ENCODE results near the gene PTK6.
"Not testable (repeated sequence)": the region's sequence is repeated elsewhere in the genome, so short reads cannot be mapped to it uniquely, and the experiment has no call there.

PTK6 gene

GRCh38 chr20:63561624-63562396 is 24.6 kb upstream of the PTK6 start:
- Histone ChIP-seq H3K36me3 (ENCODE audit: control insufficient read depth in 2 of 2, insufficient read depth in 2 of 2, low read length in 2 of 2) (peaks cover 19 to 21% of the 10 kb centered on the region in 2 donors), H3K27me3 (ENCODE audit: control insufficient read depth in 1 of 2, insufficient read depth in 2 of 2, low read length in 2 of 2) (no peaks in the 10 kb centered on the region), H3K27ac (ENCODE audit: low read length) (no peak overlapping the region), H3K4me1 (ENCODE audit: control insufficient read depth, insufficient read depth, low read length) (no peaks in the 10 kb centered on the region), H3K9ac (ENCODE audit: low read length in 2 of 2) (no peak overlapping the region), H3K4me3 (ENCODE audit: low read length in 2 of 2) (no peak overlapping the region), H3K9me3 (ENCODE audit: control insufficient read depth in 2 of 2, low read length in 2 of 2) (no peaks in the 10 kb centered on the region)

DNA sequence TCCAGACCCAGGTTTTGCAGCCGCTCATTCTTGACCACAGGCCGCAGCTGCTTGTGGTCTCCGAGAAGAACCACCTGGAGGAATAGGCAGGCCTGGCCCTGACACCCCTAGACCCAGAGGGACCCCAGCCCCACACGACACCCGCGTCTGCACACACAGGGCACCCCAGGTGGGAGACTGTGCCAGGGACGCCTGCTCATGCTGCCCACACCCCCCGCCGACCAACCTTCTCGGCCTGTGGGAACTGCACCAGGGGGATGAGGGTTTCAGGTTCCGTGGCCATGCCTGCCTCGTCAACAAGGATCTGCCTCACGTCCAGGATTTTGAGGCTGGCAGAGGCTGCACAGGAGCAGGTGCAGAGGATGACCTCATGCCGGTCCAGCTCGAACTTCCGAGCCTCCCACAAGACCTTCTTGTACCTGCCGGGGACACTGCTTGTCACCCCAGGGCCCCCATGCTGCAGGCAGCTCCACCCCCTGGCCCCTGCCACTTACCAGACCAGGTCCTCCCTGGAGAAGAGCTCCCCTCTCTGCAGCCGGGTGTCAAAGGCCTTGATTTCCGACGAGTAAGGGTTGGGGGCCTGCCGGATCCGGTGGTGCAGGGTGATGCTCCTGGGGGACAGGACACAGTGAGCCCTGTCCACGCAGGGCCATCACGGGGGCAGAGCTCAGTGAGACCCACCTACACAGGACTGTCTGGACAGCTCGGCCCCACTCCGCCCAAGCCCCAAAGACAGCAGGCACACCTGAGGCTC is 23.9 kb upstream of the PTK6 start:
- Histone ChIP-seq H3K27me3 (ENCODE audit: control insufficient read depth in 1 of 2, insufficient read depth in 2 of 2, low read length in 2 of 2) (no peaks in the 10 kb centered on the region), H3K36me3 (ENCODE audit: control insufficient read depth in 2 of 2, insufficient read depth in 2 of 2, low read length in 2 of 2) (peaks cover 19 to 21% of the 10 kb centered on the region in 2 donors), H3K27ac (ENCODE audit: low read length) (no peak overlapping the region), H3K4me1 (ENCODE audit: control insufficient read depth, insufficient read depth, low read length) (no peaks in the 10 kb centered on the region), H3K9me3 (ENCODE audit: control insufficient read depth in 2 of 2, low read length in 2 of 2) (no peaks in the 10 kb centered on the region), H3K4me3 (ENCODE audit: low read length in 2 of 2) (no peak overlapping the region), H3K9ac (ENCODE audit: low read length in 2 of 2) (no peak overlapping the region)

DNA sequence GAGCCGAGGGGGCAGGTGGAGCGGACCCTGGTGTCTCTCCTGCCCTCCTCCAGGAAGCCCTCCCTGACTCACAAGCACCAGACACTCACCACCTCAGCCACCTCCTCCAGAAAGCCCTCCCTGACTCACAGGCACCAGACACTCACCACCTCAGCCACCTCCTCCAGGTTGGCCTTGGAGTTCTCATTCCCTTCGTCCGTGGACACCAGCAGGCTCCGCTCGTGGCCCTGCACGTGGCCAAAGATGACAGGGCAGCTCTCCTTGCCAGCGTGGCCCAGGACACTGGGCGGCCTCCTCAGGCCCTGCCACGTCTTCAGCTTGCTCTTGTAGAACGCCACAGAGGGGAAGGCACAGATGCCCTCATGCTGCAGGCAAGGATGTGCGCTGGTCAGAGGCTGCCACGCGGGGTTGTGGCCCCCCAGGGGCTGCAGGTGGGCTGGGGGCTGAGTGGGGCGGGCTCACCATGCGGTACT is 23.2 kb upstream of the PTK6 start:
- Histone ChIP-seq H3K36me3 (ENCODE audit: control insufficient read depth in 2 of 2, insufficient read depth in 2 of 2, low read length in 2 of 2) (peaks cover 19 to 21% of the 10 kb centered on the region in 2 donors), H3K4me1 (ENCODE audit: control insufficient read depth, insufficient read depth, low read length) (no peaks in the 10 kb centered on the region), H3K9me3 (ENCODE audit: control insufficient read depth in 2 of 2, low read length in 2 of 2) (no peaks in the 10 kb centered on the region), H3K4me3 (ENCODE audit: low read length in 2 of 2) (no peak overlapping the region), H3K9ac (ENCODE audit: low read length in 2 of 2) (no peak overlapping the region), H3K27me3 (ENCODE audit: control insufficient read depth in 1 of 2, insufficient read depth in 2 of 2, low read length in 2 of 2) (no peaks in the 10 kb centered on the region), H3K27ac (ENCODE audit: low read length) (no peak overlapping the region)

GRCh38 chr20:63559485-63560332 is 22.5 kb upstream of the PTK6 start:
- not testable (repeated sequence) for H3K27ac ChIP-seq (ENCODE audit: low read length); H3K9me3 ChIP-seq (ENCODE audit: control insufficient read depth in 2 of 2, low read length in 2 of 2); H3K9ac ChIP-seq (ENCODE audit: low read length in 2 of 2); H3K4me3 ChIP-seq (ENCODE audit: low read length in 2 of 2); H3K4me1 ChIP-seq (ENCODE audit: control insufficient read depth, insufficient read depth, low read length); H3K27me3 ChIP-seq (ENCODE audit: control insufficient read depth in 1 of 2, insufficient read depth in 2 of 2, low read length in 2 of 2)
- peaks cover 18 to 19% of the 10 kb centered on the region in 2 donors for H3K36me3 ChIP-seq (ENCODE audit: control insufficient read depth in 2 of 2, insufficient read depth in 2 of 2, low read length in 2 of 2)

- H3K4me1 ChIP-seq (ENCODE audit: control insufficient read depth, insufficient read depth, low read length), result peaks cover 3% of the 10 kb centered on the region
- peaks cover 18 to 19% of the 10 kb centered on the region in 2 donors for H3K36me3 ChIP-seq (ENCODE audit: control insufficient read depth in 2 of 2, insufficient read depth in 2 of 2, low read length in 2 of 2)
These were observed 21.8 kb upstream of the PTK6 start for GRCh38 chr20:63558804-63559484.

GRCh38 chr20:63557481-63557891 is 20.3 kb upstream of the PTK6 start:
- H3K27me3 ChIP-seq (ENCODE audit: control insufficient read depth in 1 of 2, insufficient read depth in 2 of 2, low read length in 2 of 2), result no peaks in the 10 kb centered on the region
- no peak overlapping the region for H3K27ac ChIP-seq (ENCODE audit: low read length)
- no peaks in the 10 kb centered on the region for H3K9me3 ChIP-seq (ENCODE audit: control insufficient read depth in 2 of 2, low read length in 2 of 2)

More at GRCh38 chr20:63558804-63559484, 21.8 kb upstream of the PTK6 start:
- H3K9me3 ChIP-seq (ENCODE audit: control insufficient read depth in 2 of 2, low read length in 2 of 2), result no peaks in the 10 kb centered on the region
- no peak overlapping the region for H3K4me3 ChIP-seq (ENCODE audit: low read length in 2 of 2)
- no peak overlapping the region for H3K27ac ChIP-seq (ENCODE audit: low read length)
- no peak overlapping the region for H3K9ac ChIP-seq (ENCODE audit: low read length in 2 of 2)
- no peaks in the 10 kb centered on the region for H3K27me3 ChIP-seq (ENCODE audit: control insufficient read depth in 1 of 2, insufficient read depth in 2 of 2, low read length in 2 of 2)

DNA sequence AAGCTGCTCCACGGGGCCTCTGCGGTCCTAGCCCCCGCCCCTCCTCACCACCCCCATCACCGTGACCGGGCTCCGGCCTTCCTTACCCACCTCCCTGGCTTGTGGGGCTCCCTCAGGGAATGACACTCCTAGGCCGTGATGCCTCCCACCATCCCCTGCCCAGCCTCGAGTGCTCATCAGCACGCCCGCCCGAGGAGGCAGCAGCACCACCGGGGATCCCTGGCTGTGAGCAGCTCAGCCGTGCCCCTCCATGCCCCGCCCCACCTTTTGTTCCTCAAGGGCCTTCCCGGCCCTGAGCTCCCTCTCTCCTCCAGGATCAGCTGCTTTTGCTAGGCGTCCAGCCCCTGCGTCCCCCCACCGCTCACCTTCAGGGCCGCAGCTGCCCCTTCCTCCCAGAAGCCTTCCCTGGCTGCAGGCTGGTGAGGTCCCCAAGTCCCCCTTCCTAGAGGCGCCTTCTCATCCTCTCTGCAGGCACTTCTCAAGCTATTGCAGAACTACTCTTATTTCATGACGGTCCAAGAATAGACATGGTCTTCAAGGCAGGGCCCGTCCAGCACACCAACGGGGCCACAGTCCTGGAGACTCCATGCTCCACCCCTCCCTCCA is 19.8 kb upstream of the PTK6 start:
- Histone ChIP-seq H3K36me3 (ENCODE audit: control insufficient read depth in 2 of 2, insufficient read depth in 2 of 2, low read length in 2 of 2) (peaks cover 9 to 11% of the 10 kb centered on the region in 2 donors), H3K4me3 (ENCODE audit: low read length in 2 of 2) (no peak overlapping the region), H3K27me3 (ENCODE audit: control insufficient read depth in 1 of 2, insufficient read depth in 2 of 2, low read length in 2 of 2) (no peaks in the 10 kb centered on the region), H3K4me1 (ENCODE audit: control insufficient read depth, insufficient read depth, low read length) (peaks cover 11% of the 10 kb centered on the region), H3K9me3 (ENCODE audit: control insufficient read depth in 2 of 2, low read length in 2 of 2) (no peaks in the 10 kb centered on the region), H3K27ac (ENCODE audit: low read length) (no peak overlapping the region), H3K9ac (ENCODE audit: low read length in 2 of 2) (no peak overlapping the region)

More at GRCh38 chr20:63557481-63557891, 20.3 kb upstream of the PTK6 start:
- Histone ChIP-seq H3K4me1 (ENCODE audit: control insufficient read depth, insufficient read depth, low read length) (peaks cover 11% of the 10 kb centered on the region), H3K4me3 (ENCODE audit: low read length in 2 of 2) (no peak overlapping the region), H3K9ac (ENCODE audit: low read length in 2 of 2) (no peak overlapping the region), H3K36me3 (ENCODE audit: control insufficient read depth in 2 of 2, insufficient read depth in 2 of 2, low read length in 2 of 2) (peaks cover 9 to 15% of the 10 kb centered on the region in 2 donors)

DNA sequence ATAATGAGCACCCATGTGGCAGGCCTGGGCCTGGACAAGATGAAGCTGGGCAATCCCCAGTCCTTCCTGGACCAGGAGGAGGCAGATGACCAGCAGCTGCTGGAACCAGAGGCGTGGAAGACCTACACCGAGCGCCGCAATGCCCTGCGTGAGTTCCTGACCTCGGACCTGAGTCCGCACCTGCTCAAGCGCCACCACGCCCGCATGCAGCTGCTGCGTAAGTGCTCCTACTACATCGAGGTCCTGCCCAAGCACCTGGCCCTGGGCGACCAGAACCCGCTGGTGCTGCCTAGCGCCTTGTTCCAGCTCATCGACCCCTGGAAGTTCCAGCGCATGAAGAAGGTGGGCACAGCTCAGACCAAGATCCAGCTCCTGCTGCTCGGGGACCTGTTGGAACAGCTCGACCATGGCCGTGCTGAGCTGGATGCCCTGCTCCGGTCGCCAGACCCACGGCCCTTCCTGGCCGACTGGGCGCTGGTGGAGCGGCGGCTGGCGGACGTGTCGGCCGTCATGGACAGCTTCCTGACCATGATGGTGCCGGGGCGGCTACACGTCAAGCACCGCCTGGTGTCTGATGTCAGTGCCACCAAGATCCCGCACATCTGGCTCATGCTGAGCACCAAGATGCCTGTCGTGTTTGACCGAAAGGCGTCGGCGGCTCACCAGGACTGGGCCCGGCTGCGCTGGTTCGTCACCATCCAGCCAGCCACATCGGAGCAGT is 18.6 kb upstream of the PTK6 start:
- Histone ChIP-seq H3K9ac (ENCODE audit: low read length in 2 of 2) (no peak overlapping the region), H3K9me3 (ENCODE audit: control insufficient read depth in 2 of 2, low read length in 2 of 2) (no peaks in the 10 kb centered on the region), H3K27ac (ENCODE audit: low read length) (no peak overlapping the region), H3K27me3 (ENCODE audit: control insufficient read depth in 1 of 2, insufficient read depth in 2 of 2, low read length in 2 of 2) (peaks cover 0 to 3% of the 10 kb centered on the region in 2 donors), H3K4me3 (ENCODE audit: low read length in 2 of 2) (no peak overlapping the region), H3K4me1 (ENCODE audit: control insufficient read depth, insufficient read depth, low read length) (peaks cover 11% of the 10 kb centered on the region), H3K36me3 (ENCODE audit: control insufficient read depth in 2 of 2, insufficient read depth in 2 of 2, low read length in 2 of 2) (peaks cover 6% of the 10 kb centered on the region in 2 donors)

GRCh38 chr20:63554361-63555278 is 17.4 kb upstream of the PTK6 start:
- Histone ChIP-seq H3K27me3 (ENCODE audit: control insufficient read depth in 1 of 2, insufficient read depth in 2 of 2, low read length in 2 of 2) (peaks cover 4 to 5% of the 10 kb centered on the region in 2 donors), H3K4me3 (ENCODE audit: low read length in 2 of 2) (no peak overlapping the region), H3K9ac (ENCODE audit: low read length in 2 of 2) (no peak overlapping the region), H3K27ac (ENCODE audit: low read length) (no peak overlapping the region), H3K36me3 (ENCODE audit: control insufficient read depth in 2 of 2, insufficient read depth in 2 of 2, low read length in 2 of 2) (no peaks in the 10 kb centered on the region), H3K9me3 (ENCODE audit: control insufficient read depth in 2 of 2, low read length in 2 of 2) (no peaks in the 10 kb centered on the region), H3K4me1 (ENCODE audit: control insufficient read depth, insufficient read depth, low read length) (peaks cover 11% of the 10 kb centered on the region)
